ENCODE results near the gene CRYGB. TPM values are rescaled to one million over a fixed set of nuclear protein-coding genes. Genes with fewer than 3 reads are reported as not detected.

The CRYGB gene
- total and polyA plus RNA-seq, 2 of the 4 experiments (the other 2 are of a cell fraction): not detected

GRCh38 chr2:208093128-208093527 is 52.8 kb downstream of the CRYGB start:
- no peak for TF ChIP-seq RAD21 (IDR thresholded peaks at IDR 0.05; ENCODE audit: low read length)
- no peak for TF ChIP-seq CTCF (conservative IDR thresholded peaks at IDR 0.05; ENCODE audit: low read depth, low read length)
- no peak for TF ChIP-seq ELK1 (IDR thresholded peaks at IDR 0.05; ENCODE audit: borderline replicate concordance, low read depth, low read length)
- Histone ChIP-seq H2AFZ (replicated peaks; ENCODE audit: low read length, poor library complexity) (no peak overlapping the region), H4K91ac (ENCODE audit: insufficient read depth, low read depth, low read length) (no peak overlapping the region), H3K27ac (ENCODE audit: insufficient read depth, low read length) (no peak overlapping the region), H2AK5ac (ENCODE audit: low read depth, low read length) (no peak overlapping the region), H3K9me1 (ENCODE audit: insufficient read depth, low read length) (no peaks in the 10 kb centered on the region), H3K14ac (replicated peaks; ENCODE audit: low read depth, low read length) (no peak overlapping the region), H4K20me1 (ENCODE audit: insufficient read depth, low read length) (no peaks in the 10 kb centered on the region), H3K56ac (ENCODE audit: extremely low read depth, insufficient read depth, low read length) (no peak overlapping the region), H3K4me2 (ENCODE audit: low read depth, low read length) (no peak overlapping the region), H2BK120ac (ENCODE audit: low read depth, low read length) (no peak overlapping the region), H3K27me3 (ENCODE audit: control insufficient read depth, insufficient read depth, low read length) (peaks cover 2% of the 10 kb centered on the region), H4K5ac (ENCODE audit: low read depth, low read length) (no peak overlapping the region), H3K4me1 (ENCODE audit: control insufficient read depth, insufficient read depth, low read length) (no peaks in the 10 kb centered on the region), H4K8ac (ENCODE audit: low read depth in 2 of 2, low read length in 2 of 2) (no peak overlapping the region), H3K18ac (ENCODE audit: low read depth, low read length) (no peak overlapping the region), H3K9ac (ENCODE audit: low read depth, low read length) (no peak overlapping the region), H3K4me3 (ENCODE audit: insufficient read depth, low read depth, low read length) (no peak overlapping the region), H3K79me1 (ENCODE audit: low read depth in 1 of 2, low read length in 2 of 2) (no peaks in the 10 kb centered on the region), H3K9me3 (ENCODE audit: control insufficient read depth, insufficient read depth, low read length) (no peaks in the 10 kb centered on the region), H2BK20ac (ENCODE audit: low read depth, low read length) (no peak overlapping the region), H2BK15ac (ENCODE audit: low read depth, low read length) (no peak overlapping the region), H3K4ac (ENCODE audit: low read depth, low read length) (no peak overlapping the region), H2BK5ac (ENCODE audit: low read depth, low read length, poor library complexity, severe bottlenecking) (no peak overlapping the region), H2AK9ac (replicated peaks; ENCODE audit: low read depth, low read length, poor library complexity) (no peak overlapping the region), H3K36me3 (ENCODE audit: control insufficient read depth, insufficient read depth, low read length) (no peaks in the 10 kb centered on the region), H3K23ac (ENCODE audit: low read depth, low read length) (no peak overlapping the region)
- ATAC-seq (ENCODE audit: low read depth) (no peak; the same call in 1 of the 2 replicates), DNase-seq (no peak)
- no TSS peak for BruUV-seq (replicated peaks)
- dilution Hi-C loops (cut with HindIII; ENCODE audit: low sequenced_read_pairs, unreplicated experiment): no loop called here
- ChIA-PET POLR2A (ENCODE audit: unreplicated experiment) (no interaction called here), CTCF (no interaction called here)
- in situ Hi-C loops (cut with MboI; ENCODE audit: low sequenced_read_pairs): no loop called here
- intact Hi-C loops (cut with micrococcal nuclease): no loop called here

Other genes with a start within 250 kb of the CRYGB start
- gene PLEKHM3, start 120.6 kb downstream of the CRYGB start, total RNA-seq (2012; rRNA removed): 8.6 and 11.3 TPM in 2 replicates
- 2.1 and 2.4 TPM in 2 replicates for gene PLEKHM3, start 120.6 kb downstream of the CRYGB start, polyA plus RNA-seq (2012; rRNA removed)
- gene CRYGD, start 21.6 kb downstream of the CRYGB start, total RNA-seq (2012; rRNA removed): not detected in 2 replicates
- not detected in 2 replicates for gene CRYGD, start 21.6 kb downstream of the CRYGB start, polyA plus RNA-seq (2012; rRNA removed)
- not detected in 2 replicates for gene CRYGC, start 16.3 kb downstream of the CRYGB start, total RNA-seq (2012; rRNA removed)
- gene CRYGC, start 16.3 kb downstream of the CRYGB start, polyA plus RNA-seq (2012; rRNA removed): not detected in 2 replicates
- not detected in 2 replicates for gene CRYGA, start 17.4 kb upstream of the CRYGB start, total RNA-seq (2012; rRNA removed)
- not detected in 2 replicates for gene CRYGA, start 17.4 kb upstream of the CRYGB start, polyA plus RNA-seq (2012; rRNA removed)
- not detected in 2 replicates for gene C2orf80, start 43.9 kb upstream of the CRYGB start, total RNA-seq (2012; rRNA removed)
- not detected in 2 replicates for gene C2orf80, start 43.9 kb upstream of the CRYGB start, polyA plus RNA-seq (2012; rRNA removed)
- 77.1 and 104 TPM in 2 replicates for gene IDH1, start 108.9 kb upstream of the CRYGB start, total RNA-seq (2012; rRNA removed)
- 42.7 and 53.5 TPM in 2 replicates for gene IDH1, start 108.9 kb upstream of the CRYGB start, polyA plus RNA-seq (2012; rRNA removed)
- 31.4 and 34.6 TPM in 2 replicates for gene PIKFYVE, start 120.1 kb upstream of the CRYGB start, total RNA-seq (2012; rRNA removed)
- 7.3 and 9.3 TPM in 2 replicates for gene PIKFYVE, start 120.1 kb upstream of the CRYGB start, polyA plus RNA-seq (2012; rRNA removed)

Measured in IMR-90 (cell line).